Type B pancreatic cell (in vitro differentiated cells): ENCODE results near the gene FNDC4. TPM values are rescaled to one million over a fixed set of nuclear protein-coding genes. Genes with fewer than 3 reads are reported as not detected.
A peak's percentile ranks its signal among the peaks of the same experiment; 100 is the strongest.
"Not testable (repeated sequence)": the region's sequence is repeated elsewhere in the genome, so short reads cannot be mapped to it uniquely, and the experiment has no call there.

Experiments
- DNase-seq: peaks from one replicate; pipeline ENCODE4 v3.0.0; 2021; ENCODE audit warnings: mixed read lengths; ENCODE audit not compliant: unreplicated experiment; ENCODE audit errors: extremely low spot score
- H3K27ac Mint-ChIP-seq: 2 replicates; pipeline ENCODE4 v1.8.0; 2021; ENCODE audit warnings: mild to moderate bottlenecking, mixed read lengths
- H3K27me3 Mint-ChIP-seq: 2 replicates; pipeline ENCODE4 v1.8.0; 2021; ENCODE audit warnings: mixed read lengths
- H3K36me3 Mint-ChIP-seq: 2 replicates; pipeline ENCODE4 v1.8.0; 2021; ENCODE audit warnings: mixed read lengths
- H3K4me1 Mint-ChIP-seq: one replicate; pipeline ENCODE4 v1.8.0; 2021; ENCODE audit warnings: mixed read lengths; ENCODE audit not compliant: unreplicated experiment
- H3K4me3 Mint-ChIP-seq: 2 replicates; pipeline ENCODE4 v1.8.0; 2021; ENCODE audit warnings: mild to moderate bottlenecking, mixed read lengths
- H3K9me3 Mint-ChIP-seq: 2 replicates; pipeline ENCODE4 v1.8.0; 2021; ENCODE audit warnings: mixed read lengths
- long read RNA-seq: library from polyadenylated mRNA; unstranded; transcript quantifications from one replicate; pipeline ENCODE4 v2.0.0, GENCODE V29; 2020
- total RNA-seq: library from RNA; stranded (reverse); gene quantifications from 2 replicates; pipeline ENCODE4 v1.2.1, GENCODE V29; 2021; ENCODE audit warnings: low replicate concordance
- TF ChIP-seq, protein P1 (sequence below): fragments of 200-600 bp; sonication (generic); conservative IDR thresholded peaks from 2 replicates; pipeline ENCODE4 v1.5.0; 2021; ENCODE audit warnings: antibody characterized with exemption, mild to moderate bottlenecking

The FNDC4 gene
- 3.9 and 11.7 TPM in 2 replicates for total RNA-seq
- long read RNA-seq, result 0 reads

- Mint-ChIP-seq H3K36me3 (no peaks in the 10 kb centered on the region), H3K4me1 (peaks cover 2% of the 10 kb centered on the region), H3K27me3 (peaks cover 51% of the 10 kb centered on the region), H3K27ac (peak within 1 kb of the TSS; percentile 54), H3K9me3 (no peaks in the 10 kb centered on the region), H3K4me3 (peak within 1 kb of the TSS; percentile 88)
- no peak for DNase-seq
- TF ChIP-seq, protein P1, sequence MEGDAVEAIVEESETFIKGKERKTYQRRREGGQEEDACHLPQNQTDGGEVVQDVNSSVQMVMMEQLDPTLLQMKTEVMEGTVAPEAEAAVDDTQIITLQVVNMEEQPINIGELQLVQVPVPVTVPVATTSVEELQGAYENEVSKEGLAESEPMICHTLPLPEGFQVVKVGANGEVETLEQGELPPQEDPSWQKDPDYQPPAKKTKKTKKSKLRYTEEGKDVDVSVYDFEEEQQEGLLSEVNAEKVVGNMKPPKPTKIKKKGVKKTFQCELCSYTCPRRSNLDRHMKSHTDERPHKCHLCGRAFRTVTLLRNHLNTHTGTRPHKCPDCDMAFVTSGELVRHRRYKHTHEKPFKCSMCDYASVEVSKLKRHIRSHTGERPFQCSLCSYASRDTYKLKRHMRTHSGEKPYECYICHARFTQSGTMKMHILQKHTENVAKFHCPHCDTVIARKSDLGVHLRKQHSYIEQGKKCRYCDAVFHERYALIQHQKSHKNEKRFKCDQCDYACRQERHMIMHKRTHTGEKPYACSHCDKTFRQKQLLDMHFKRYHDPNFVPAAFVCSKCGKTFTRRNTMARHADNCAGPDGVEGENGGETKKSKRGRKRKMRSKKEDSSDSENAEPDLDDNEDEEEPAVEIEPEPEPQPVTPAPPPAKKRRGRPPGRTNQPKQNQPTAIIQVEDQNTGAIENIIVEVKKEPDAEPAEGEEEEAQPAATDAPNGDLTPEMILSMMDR, result no peak
Observed at GRCh38 chr2:27494944-27495554, at the start of gene FNDC4. Gene FNDC4, minus strand, starts transcription at chr2:27495200. Its CDS starts 521 bp downstream, at chr2:27494679.

DNA sequence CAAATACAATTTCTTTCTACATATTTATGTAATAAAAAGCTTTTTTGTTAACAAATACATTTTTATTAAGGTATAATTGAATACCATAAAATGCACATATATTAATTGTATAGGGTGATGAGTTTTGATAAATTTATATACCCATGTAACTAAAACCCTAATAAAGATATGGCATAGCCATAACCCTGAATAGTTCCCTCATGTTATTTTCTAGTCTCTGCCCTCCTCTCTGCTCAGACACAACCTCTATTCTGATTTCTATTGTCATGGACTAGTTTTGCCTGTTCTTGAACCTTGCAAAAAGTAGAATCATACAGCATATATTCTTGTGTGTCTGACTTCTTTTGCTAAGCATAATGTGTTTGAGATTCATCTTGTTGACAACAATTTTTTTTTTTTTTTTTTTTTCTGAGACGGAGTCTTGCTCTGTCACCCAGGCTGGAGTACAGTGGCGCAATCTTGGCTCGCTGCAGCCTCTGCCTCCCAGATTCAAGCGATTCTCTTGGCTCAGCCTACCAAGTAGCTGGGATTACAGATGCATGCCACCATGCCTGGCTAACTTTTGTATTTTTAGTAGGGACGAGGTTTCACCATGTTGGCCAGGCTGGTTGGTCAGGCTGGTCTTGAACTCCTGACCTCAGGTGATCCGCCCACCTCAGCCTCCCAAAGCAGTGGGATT is 49.3 kb upstream of the FNDC4 start:
- no peaks in the 10 kb centered on the region for H3K36me3 Mint-ChIP-seq

DNA sequence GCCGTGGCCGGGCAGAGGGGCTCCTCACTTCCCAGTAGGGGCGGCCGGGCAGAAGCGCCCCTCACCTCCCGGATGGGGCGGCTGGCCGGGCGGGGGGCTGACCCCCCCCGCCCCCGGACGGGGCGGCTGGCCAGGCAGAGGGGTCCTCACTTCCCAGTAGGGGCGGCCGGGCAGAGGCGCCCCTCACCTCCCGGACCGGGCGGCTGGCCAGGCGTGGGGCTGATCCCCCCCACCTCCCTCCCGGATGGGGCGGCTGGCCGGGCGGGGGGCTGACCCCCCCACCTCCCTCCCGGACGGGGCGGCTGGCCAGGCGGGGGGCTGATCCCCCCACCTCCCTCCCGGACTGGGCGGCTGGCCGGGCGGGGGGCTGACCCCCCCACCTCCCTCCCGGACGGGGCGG is 44.6 kb upstream of the FNDC4 start:
- H3K4me1 Mint-ChIP-seq, H3K36me3 Mint-ChIP-seq, H3K27ac Mint-ChIP-seq, DNase-seq, H3K9me3 Mint-ChIP-seq, H3K4me3 Mint-ChIP-seq: not testable (repeated sequence)
- peaks cover 22% of the 10 kb centered on the region for H3K27me3 Mint-ChIP-seq

More for the DNA sequence above, 49.3 kb upstream of the FNDC4 start:
- H3K4me1 Mint-ChIP-seq, result no peaks in the 10 kb centered on the region
- H3K27me3 Mint-ChIP-seq, result no peaks in the 10 kb centered on the region
- H3K9me3 Mint-ChIP-seq, result peaks cover 8% of the 10 kb centered on the region
- no peak for DNase-seq
- no peak overlapping the region for H3K4me3 Mint-ChIP-seq
- TF ChIP-seq, protein P1, result no peak
- no peak overlapping the region for H3K27ac Mint-ChIP-seq

GRCh38 chr2:27538839-27539450 is 43.9 kb upstream of the FNDC4 start:
- not testable (repeated sequence) for H3K9me3 Mint-ChIP-seq, H3K36me3 Mint-ChIP-seq, H3K4me1 Mint-ChIP-seq, H3K4me3 Mint-ChIP-seq, DNase-seq, H3K27ac Mint-ChIP-seq
- peaks cover 27% of the 10 kb centered on the region for H3K27me3 Mint-ChIP-seq

DNA sequence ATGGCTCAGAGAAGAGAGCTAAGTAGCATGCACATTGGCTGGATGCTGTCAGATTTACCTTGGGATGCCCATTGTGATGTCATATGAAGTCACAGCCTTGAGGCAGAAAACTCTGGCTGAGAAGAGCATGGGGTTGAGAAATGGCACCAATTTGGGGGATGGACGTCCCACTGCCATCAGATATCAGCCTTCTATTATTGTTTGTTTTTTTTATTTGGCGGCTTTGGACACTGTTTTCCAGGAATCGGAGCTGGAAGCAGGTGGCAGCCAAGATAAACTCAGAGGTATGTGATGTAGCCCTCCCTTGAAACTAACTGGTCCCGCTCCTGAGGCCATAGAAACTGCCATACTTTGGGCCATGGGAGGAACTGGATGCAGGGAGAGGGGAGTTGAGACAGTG is 42.3 kb upstream of the FNDC4 start:
- H3K4me1 Mint-ChIP-seq, result no peaks in the 10 kb centered on the region
- H3K4me3 Mint-ChIP-seq, result no peak overlapping the region
- H3K9me3 Mint-ChIP-seq, result no peaks in the 10 kb centered on the region
- TF ChIP-seq, protein P1, result no peak
- H3K27me3 Mint-ChIP-seq, result peaks cover 36% of the 10 kb centered on the region
- H3K27ac Mint-ChIP-seq, result no peak overlapping the region
- H3K36me3 Mint-ChIP-seq, result no peaks in the 10 kb centered on the region
- DNase-seq, result no peak

- Mint-ChIP-seq H3K4me1 (no peaks in the 10 kb centered on the region), H3K9me3 (no peaks in the 10 kb centered on the region), H3K4me3 (no peak overlapping the region), H3K27ac (no peak overlapping the region), H3K27me3 (peaks cover 40% of the 10 kb centered on the region), H3K36me3 (no peaks in the 10 kb centered on the region)
- TF ChIP-seq, protein P1, result no peak
- no peak for DNase-seq
Observed at GRCh38 chr2:27531983-27532382, 37.0 kb upstream of the FNDC4 start.
